ACC112 (cell line): ENCODE data around the gene SETD4.

Source experiments
- H2AFZ ChIP-seq: fragments of 200-600 bp; sonication (generic); one replicate; pipeline ENCODE4 v1.6.0; 2017; ENCODE audit warnings: antibody characterized with exemption, low read length; ENCODE audit not compliant: unreplicated experiment
- H3K27ac ChIP-seq: fragments of 200-600 bp; sonication (generic); 2 replicates; pipeline ENCODE4 v1.5.1; 2014; ENCODE audit warnings: low read depth, mild to moderate bottlenecking, antibody characterized with exemption, low read length, moderate library complexity
- H3K27me3 ChIP-seq: fragments of 200-600 bp; sonication (generic); 2 replicates; pipeline ENCODE4 v1.6.1; 2014; ENCODE audit warnings: mild to moderate bottlenecking, antibody characterized with exemption, low read length, moderate library complexity, mixed read lengths; ENCODE audit not compliant: insufficient read depth
- H3K36me3 ChIP-seq: fragments of 200-600 bp; sonication (generic); 2 replicates; pipeline ENCODE4 v1.6.1; 2016; ENCODE audit warnings: mild to moderate bottlenecking, antibody characterized with exemption, low read length, moderate library complexity, mixed read lengths; ENCODE audit not compliant: insufficient read depth
- H3K4me1 ChIP-seq: fragments of 200-600 bp; sonication (generic); one replicate; pipeline ENCODE4 v1.6.1; 2016; ENCODE audit warnings: low read length, mixed read lengths; ENCODE audit not compliant: insufficient read depth, unreplicated experiment, control insufficient read depth
- H3K4me3 ChIP-seq: fragments of 200-600 bp; sonication (generic); 2 replicates; pipeline ENCODE4 v1.5.1; 2014; ENCODE audit warnings: mild to moderate bottlenecking, low read depth, low read length
- H3K79me2 ChIP-seq: fragments of 200-600 bp; sonication (generic); one replicate; pipeline ENCODE4 v1.6.0; 2016; ENCODE audit warnings: low read length; ENCODE audit not compliant: control insufficient read depth, unreplicated experiment, insufficient read depth

Gene SETD4

GRCh38 chr21:36005879-36006400 is 54.4 kb downstream of the SETD4 start:
- peaks cover 47% of the 10 kb centered on the region for H3K27me3 ChIP-seq

DNA sequence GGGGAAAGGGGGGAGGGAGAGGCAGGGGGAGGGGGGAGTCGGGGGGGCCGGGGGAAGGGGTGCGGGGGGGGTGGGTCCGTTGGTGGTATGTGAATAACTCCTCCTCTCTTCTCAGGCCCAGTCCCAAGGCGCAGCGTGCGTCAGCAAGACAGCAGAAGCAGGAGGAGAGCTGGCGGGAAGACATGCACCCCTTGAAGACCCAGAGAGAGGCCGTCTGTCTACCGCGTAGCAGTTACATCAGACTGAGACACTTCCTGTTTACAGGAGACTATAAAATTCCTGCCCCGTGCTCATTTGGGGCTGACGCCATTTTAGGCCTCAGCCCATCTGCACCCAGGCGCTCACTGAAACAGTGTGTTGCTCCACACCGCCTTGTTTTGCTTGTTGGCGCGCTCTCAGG is 55.3 kb downstream of the SETD4 start:
- no peaks in the 10 kb centered on the region for H3K79me2 ChIP-seq
- no peak overlapping the region for H3K4me3 ChIP-seq
- peaks cover 51% of the 10 kb centered on the region for H3K27me3 ChIP-seq
- no peaks in the 10 kb centered on the region for H3K4me1 ChIP-seq
- H2AFZ ChIP-seq: no peak overlapping the region
- H3K27ac ChIP-seq: no peak overlapping the region
- H3K36me3 ChIP-seq: no peaks in the 10 kb centered on the region

More at GRCh38 chr21:36005879-36006400, 54.4 kb downstream of the SETD4 start:
- Histone ChIP-seq H3K27ac (no peak overlapping the region), H3K36me3 (no peaks in the 10 kb centered on the region), H3K79me2 (no peaks in the 10 kb centered on the region), H2AFZ (no peak overlapping the region), H3K4me3 (no peak overlapping the region), H3K4me1 (no peaks in the 10 kb centered on the region)

- Histone ChIP-seq H3K27me3 (peaks cover 50% of the 10 kb centered on the region), H3K4me1 (no peaks in the 10 kb centered on the region), H3K79me2 (no peaks in the 10 kb centered on the region), H2AFZ (no peak overlapping the region), H3K27ac (no peak overlapping the region), H3K36me3 (no peaks in the 10 kb centered on the region), H3K4me3 (no peak overlapping the region)
These were observed 55.9 kb downstream of the SETD4 start for GRCh38 chr21:36004441-36004840.

DNA sequence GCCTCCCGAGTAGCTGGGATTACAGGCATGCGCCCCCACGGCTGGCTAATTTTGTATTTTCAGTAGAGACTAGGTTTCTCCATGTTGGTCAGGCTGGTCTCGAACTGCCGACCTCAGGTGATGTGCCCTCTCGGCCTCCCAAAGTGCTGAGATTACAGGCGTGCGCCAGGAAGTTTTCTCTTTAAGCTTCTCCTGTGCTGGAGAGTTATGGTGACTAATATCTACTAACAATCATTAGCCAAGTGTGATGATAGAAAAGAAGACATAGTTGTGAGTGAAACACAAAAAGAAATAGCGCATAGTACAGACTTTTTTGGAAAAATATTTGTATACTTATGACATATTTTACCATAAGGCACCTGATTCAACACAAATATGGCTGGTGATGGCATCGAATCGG is 56.5 kb downstream of the SETD4 start:
- Histone ChIP-seq H3K4me3 (no peak overlapping the region), H3K27ac (no peak overlapping the region), H3K79me2 (no peaks in the 10 kb centered on the region), H3K36me3 (no peaks in the 10 kb centered on the region), H3K27me3 (peaks cover 56% of the 10 kb centered on the region), H3K4me1 (no peaks in the 10 kb centered on the region), H2AFZ (no peak overlapping the region)

DNA sequence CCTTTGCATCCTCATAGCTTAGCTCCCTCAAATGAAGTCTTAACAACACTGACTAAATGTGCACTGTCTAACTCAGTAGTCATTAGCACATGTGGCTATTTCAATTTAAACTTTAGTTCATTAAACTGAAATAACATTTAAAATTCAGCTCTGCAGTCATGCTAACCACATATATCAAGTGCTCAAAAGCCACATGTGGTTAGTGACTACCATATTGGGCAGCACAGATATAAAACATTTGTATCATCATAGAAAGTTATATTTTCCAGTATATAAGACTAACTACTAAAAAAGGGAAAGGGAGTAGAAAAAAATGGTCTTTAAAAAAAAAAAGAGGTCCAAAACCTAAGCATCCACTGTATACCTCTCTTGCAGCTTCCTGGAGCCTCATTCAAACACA is 64.1 kb downstream of the SETD4 start:
- Histone ChIP-seq H3K27ac (no peak overlapping the region), H3K79me2 (no peaks in the 10 kb centered on the region), H3K27me3 (peaks cover 62% of the 10 kb centered on the region), H3K4me3 (no peak overlapping the region), H3K36me3 (no peaks in the 10 kb centered on the region), H2AFZ (no peak overlapping the region), H3K4me1 (no peaks in the 10 kb centered on the region)

- Histone ChIP-seq H3K27me3 (peaks cover 56% of the 10 kb centered on the region), H3K79me2 (no peaks in the 10 kb centered on the region), H3K4me1 (no peaks in the 10 kb centered on the region), H3K4me3 (no peak overlapping the region), H3K36me3 (no peaks in the 10 kb centered on the region), H2AFZ (no peak overlapping the region), H3K27ac (no peak overlapping the region)
These were observed 64.7 kb downstream of the SETD4 start for GRCh38 chr21:35995522-35996088.

GRCh38 chr21:35994613-35995012 is 65.7 kb downstream of the SETD4 start:
- H3K4me1 ChIP-seq: no peaks in the 10 kb centered on the region
- peaks cover 52% of the 10 kb centered on the region for H3K27me3 ChIP-seq
- no peak overlapping the region for H3K27ac ChIP-seq
- H3K36me3 ChIP-seq: no peaks in the 10 kb centered on the region
- H2AFZ ChIP-seq: no peak overlapping the region
- H3K4me3 ChIP-seq: no peak overlapping the region
- no peaks in the 10 kb centered on the region for H3K79me2 ChIP-seq

DNA sequence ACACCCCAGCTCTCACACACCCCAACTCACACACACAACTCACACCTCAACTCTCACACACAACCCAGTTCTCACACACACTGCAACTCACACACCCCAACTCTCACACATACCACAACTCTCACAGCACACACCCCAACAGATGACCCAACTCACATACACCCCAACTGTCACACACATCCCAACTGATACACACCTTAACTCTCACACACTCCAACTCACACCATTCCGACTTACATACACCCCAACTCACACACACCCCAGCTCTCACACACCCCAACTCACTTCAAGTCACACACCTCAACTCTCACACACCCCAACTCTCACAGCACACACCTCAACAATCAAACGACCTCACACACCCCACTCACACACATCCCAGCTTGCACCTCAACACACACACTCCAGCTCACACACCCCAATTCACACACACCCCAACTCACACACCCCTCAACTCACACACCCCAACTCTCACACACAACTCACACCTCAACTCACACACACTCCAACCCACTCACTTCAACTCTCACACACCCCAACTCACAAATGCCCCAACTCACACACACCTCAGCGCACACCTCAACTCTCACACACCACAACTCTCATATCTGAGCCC is 66.3 kb downstream of the SETD4 start:
- Histone ChIP-seq H3K27ac (no peak overlapping the region), H3K27me3 (peaks cover 48% of the 10 kb centered on the region), H3K4me3 (no peak overlapping the region), H3K36me3 (no peaks in the 10 kb centered on the region), H2AFZ (no peak overlapping the region), H3K79me2 (no peaks in the 10 kb centered on the region), H3K4me1 (peaks cover 5% of the 10 kb centered on the region)

- Histone ChIP-seq H3K27ac (no peak overlapping the region), H3K4me3 (no peak overlapping the region), H3K36me3 (no peaks in the 10 kb centered on the region), H3K79me2 (no peaks in the 10 kb centered on the region), H3K4me1 (peaks cover 6% of the 10 kb centered on the region), H2AFZ (no peak overlapping the region), H3K27me3 (peaks cover 39% of the 10 kb centered on the region)
These were observed 69.2 kb downstream of the SETD4 start for GRCh38 chr21:35991131-35991530.

DNA sequence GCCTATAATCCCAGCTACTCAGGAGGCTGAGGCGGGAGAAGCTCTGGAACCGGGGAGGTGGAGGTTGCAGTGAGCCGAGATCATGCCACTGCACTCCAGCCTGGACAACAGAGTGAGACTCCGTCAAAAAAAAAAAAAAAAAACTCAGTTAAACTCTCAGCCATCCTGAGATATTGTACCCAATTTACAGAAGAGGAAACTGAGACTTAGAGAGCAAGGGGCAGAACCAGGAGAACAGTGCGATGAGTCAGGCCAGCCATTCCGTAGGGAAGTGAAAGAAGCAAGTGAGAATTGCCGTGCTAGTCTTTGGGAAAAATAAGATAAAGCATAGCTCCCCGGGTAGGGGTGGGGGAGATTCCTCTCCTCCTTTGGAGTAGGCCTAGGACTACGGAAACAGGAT is 69.7 kb downstream of the SETD4 start:
- no peaks in the 10 kb centered on the region for H3K36me3 ChIP-seq
- peaks cover 6% of the 10 kb centered on the region for H3K4me1 ChIP-seq
- no peak overlapping the region for H2AFZ ChIP-seq
- H3K27me3 ChIP-seq: peaks cover 37% of the 10 kb centered on the region
- H3K79me2 ChIP-seq: no peaks in the 10 kb centered on the region
- H3K4me3 ChIP-seq: no peak overlapping the region
- no peak overlapping the region for H3K27ac ChIP-seq

- H3K4me1 ChIP-seq: peaks cover 6% of the 10 kb centered on the region
- no peaks in the 10 kb centered on the region for H3K36me3 ChIP-seq
- peaks cover 32% of the 10 kb centered on the region for H3K27me3 ChIP-seq
- H2AFZ ChIP-seq: no peak overlapping the region
- no peaks in the 10 kb centered on the region for H3K79me2 ChIP-seq
- no peak overlapping the region for H3K27ac ChIP-seq
- no peak overlapping the region for H3K4me3 ChIP-seq
These were observed 71.1 kb downstream of the SETD4 start for GRCh38 chr21:35989138-35989735.
